GM19025 (cell line): Measurements from ENCODE around the gene MRPS25.
A peak's percentile ranks its signal among the peaks of the same experiment; 100 is the strongest.

Source experiments
- ATAC-seq: cut with Tn5 transposase; IDR thresholded peaks from one replicate; pipeline ENCODE4 v1.9.1; 2021; ENCODE audit warnings: mild to moderate bottlenecking, low read depth, moderate library complexity; ENCODE audit not compliant: unreplicated experiment

Gene MRPS25

DNA sequence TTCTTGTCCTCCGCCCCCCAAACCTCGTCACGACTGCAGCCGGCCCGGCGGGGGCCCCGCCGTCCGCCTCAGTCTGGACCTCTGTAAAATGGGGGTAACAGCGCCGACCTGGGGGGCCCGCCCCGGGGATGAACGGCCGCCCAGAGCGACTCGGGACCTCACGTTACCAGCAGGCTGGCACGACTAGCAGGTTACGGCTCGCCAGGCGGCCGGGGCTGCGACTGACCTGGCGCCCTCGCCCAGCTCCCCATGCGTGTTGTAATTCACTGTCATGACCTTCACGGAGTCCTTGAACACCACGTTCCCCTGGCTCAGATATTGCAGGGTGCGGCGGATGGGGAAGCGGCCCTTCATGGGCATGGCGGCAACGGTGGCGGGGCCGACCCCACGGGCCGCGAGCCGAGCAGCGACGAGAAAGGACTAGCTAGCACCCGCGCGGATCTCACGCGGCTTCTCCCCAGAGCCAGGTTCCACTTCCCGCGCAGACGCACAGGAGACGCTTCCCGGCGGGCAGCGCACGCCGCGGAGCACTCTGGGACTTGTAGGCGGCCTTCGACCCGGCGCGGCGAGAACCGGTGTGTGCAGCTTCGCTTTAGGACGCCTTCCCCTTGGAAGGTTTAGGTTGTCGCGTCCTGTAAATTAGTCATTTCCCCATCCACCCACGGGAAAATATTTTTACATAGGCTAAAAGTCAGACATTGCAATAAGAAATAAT, at the start of gene MRPS25:
MRPS25 (minus strand) TSS at position 481 of the 715 bp plus-strand sequence; CDS start at position 360, 121 bp downstream.
- ATAC-seq, result peak; percentile 92

DNA sequence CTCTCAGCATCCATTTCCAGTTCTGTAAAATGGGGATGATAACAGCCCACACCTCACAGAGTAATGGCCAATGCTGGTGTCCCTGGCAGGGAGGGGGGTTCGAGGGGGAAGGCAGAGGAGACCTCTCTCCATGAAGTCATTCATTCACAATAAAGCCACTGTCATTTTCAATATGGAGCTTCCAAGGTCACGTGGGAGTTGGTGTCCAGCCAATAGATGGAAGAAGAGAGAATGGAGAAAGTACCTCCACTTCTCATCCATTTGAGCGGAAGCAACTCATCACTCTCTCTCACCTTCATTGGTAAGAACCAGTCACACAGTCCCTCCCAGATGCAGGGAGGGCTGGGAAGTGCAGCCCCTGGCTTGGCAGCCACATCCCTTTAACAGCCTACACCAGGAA, 48.8 kb upstream of the MRPS25 start:
- no peak for ATAC-seq

- ATAC-seq, result no peak
Measured at GRCh38 chr3:15113471-15113870, 48.4 kb upstream of the MRPS25 start.

GRCh38 chr3:15112011-15112410, 46.9 kb upstream of the MRPS25 start:
- ATAC-seq, result no peak

DNA sequence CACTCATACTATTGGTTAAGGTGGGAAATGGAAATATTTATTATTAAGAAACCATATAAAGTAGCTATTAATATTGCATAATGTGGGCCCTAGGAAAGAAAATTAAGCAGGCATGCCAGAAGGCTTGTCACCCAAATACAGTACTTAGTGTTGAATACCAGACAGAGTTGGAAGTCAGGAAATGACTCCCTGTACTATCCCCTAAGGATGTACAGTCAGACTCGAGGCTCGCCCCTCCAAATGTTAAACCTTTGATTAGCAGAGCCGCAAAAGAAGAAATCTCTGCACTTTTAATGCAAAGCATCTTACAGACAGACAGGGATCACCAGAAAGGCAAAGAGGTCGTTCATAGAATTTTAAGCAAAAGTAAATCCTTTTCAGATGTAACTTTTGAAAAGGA, 45.1 kb upstream of the MRPS25 start:
- no peak for ATAC-seq

- no peak for ATAC-seq
Measured at GRCh38 chr3:15108869-15109268, 43.8 kb upstream of the MRPS25 start.

DNA sequence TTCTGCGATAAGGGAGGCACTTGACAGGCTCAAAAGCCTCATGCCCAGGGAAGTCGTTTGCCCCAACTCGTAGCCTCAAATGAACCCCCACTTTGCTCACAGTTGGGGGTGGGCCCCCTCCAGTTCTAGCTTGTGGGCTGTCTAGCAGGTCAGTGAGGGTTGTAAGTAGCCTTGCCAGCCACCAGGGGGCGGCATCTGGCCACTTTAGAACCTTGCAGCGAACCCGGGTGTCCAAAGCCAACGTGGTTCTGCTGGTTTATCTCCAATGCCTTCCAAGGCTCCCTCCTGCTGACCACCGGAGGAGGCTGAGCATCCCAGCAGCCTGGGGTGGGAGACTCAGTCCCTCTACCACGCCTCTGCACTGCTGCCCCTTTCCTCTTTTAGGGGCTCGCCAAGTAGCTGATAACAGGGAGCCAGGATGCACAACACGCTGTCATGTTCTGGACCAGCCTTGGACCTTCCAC, 43.0 kb upstream of the MRPS25 start:
- no peak for ATAC-seq

DNA sequence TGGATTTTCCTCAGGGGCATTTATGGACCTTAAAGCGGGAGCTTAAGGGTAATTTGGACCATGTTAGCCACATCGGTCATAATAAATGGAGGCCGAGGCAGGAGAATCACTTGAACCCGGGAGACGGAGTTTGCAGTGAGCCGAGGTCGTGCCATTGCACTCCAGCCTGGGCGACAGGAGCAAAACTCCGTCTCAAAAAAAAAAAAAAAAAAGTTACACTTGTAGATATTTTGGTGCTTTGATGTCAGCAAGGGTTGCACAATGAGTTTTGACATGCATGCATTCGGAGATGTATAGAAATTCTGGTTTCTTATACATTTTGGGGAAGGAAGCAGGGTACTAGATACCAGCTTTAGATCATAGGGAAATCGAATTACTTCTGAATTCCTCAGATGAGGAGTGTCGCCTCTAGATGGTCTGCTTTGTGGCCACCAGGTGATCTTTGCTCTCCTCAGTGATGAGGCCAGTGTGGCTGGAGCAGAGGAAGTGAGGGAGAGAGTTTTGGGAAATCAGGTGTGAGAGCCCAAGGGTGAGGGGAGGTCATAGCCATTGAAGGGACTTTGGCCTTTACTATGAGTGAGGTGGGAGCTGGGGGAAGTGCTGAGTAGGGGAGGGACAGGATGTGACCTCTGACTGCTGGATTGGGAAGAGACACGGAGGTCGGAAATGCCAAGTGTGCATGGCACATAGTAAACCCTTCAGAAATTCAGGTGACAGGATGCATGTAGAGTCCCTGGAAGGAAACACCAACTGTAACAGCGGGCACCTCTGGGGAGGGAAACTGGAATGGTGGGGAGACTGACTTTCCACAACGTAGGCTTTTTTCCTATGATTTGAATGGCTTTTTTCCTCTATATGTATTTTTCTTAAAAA, 42.2 kb upstream of the MRPS25 start:
- no peak for ATAC-seq

DNA sequence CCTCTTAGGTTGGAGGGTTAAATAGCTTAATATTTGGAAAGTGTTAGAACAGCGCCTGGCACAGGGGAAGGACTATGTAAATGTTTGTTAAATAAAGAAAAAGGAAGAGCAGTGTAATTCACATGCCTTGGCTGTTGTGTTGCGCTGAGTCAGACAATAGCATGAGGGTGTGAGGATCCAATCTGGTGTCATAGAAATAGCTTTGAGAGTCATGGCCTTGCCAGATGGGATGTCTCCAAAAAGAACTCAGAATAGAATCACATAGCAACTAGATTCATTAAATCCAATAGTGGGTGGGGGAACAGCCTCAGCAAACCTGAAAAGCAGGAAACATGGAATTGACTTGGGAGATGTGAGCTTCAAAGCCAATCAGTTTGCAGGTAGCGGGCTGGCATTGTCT, 37.7 kb upstream of the MRPS25 start:
- ATAC-seq, result no peak

- no peak for ATAC-seq
Measured at GRCh38 chr3:15102256-15102655, 37.1 kb upstream of the MRPS25 start.

DNA sequence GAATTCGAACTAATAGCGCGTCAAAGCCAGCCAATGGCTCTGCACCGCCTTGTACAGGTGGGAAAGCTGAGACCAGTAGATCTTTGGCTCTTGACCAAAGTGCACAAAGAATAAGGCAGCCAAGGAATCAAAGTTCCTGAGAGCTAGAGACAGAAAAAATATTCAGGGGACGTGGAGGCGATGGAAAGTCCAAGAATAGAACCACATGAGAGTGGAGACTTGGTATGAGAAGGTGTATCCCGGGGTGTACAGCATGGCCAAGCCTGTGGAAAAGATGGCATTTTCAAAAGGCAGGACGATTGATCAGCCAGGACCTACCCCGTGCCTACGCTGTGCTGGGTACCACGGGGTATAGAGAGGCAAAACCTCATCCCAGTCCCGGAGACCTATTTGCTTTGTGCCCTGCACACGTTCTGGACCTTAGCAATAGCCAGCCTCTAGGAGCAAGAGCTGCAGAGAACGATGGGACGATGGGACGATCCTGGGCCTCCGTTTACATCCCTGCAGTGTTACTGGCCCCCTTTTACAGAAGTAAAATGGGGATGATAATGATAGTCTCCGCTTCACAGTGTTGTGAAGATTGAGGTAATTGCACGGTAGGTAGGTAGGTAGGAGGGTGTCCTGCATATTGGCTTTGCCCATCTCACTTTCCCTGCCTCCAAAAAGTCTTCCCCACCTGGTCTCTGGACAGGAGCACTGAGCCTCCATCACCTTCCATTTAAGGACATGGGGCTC, 34.4 kb upstream of the MRPS25 start:
- ATAC-seq, result no peak

GRCh38 chr3:15098503-15099363, 33.6 kb upstream of the MRPS25 start, which contains the start of gene RBSN:
TSS of gene RBSN (minus strand) at chr3:15099148. CDS start at chr3:15096120, 3,028 bp downstream.
- peak; percentile 88 for ATAC-seq

DNA sequence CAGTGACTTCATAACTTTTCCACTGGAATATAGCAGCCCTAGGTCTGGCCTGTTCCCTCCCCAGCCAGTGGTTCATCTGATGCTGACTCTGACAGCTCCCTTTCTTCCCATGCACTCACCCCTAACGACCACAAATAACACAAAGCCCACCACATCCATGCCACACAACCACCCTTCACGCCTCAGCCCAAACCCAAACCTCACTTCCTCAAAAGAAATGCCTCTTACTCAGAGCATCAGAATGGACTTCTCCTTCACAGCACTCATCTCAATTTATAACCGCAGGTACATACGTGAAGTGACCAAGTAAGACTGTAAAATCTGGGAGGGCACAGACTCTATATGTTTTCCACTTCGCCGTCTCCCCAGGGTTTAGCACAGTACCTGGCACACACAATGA, 32.8 kb upstream of the MRPS25 start:
- ATAC-seq, result no peak

GRCh38 chr3:15096046-15096445, 30.9 kb upstream of the MRPS25 start:
- ATAC-seq, result no peak

DNA sequence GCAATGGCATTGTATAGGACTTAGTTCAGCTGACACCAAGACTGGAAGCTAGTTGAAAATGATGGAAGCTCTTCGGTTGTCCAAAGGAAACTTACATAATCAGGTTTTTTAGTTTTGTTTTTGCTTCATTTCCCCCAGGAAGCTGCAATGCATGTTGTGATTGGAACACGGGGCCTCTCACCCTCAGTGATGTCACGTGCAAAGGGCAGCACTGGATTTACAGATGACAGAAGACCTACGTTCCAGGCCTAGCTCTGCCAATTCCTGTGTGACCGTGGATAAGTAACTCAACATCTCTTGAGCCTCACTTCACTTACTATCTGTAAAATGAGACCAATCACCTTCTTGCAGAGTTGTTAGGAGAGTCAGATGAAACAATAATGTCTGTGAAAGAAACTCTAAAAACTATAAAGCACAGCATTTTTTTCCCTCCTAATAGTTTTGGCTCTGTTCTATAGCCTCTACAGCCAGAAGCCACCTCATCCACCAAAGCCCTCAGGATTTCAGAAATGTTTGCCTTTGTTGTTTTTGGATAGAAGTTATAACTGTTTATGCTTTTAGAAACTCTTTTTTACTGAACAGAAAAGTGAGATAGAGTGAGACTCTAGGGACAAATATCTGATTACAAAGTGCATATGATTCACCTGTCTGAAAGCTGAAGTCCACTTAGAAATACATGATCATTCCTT, 29.2 kb upstream of the MRPS25 start:
- ATAC-seq, result no peak

DNA sequence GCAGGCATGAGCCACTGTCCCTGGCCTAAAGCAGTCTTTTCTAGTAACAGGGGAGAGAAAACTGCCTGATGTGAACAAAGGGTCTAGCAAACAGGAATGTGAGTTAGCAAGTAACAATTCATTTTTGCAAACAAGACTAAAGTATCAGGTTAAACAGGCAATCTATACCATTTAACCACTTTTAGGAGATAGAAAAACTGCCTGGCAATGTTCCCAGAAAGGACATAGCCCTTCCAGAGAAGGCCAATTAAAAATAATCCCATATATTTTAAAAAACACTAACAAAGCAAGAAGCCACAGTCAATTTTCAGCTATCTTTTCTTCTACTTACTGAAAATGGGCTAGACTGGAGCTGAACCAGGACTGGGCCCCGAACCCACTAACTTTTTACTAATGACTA, 27.6 kb upstream of the MRPS25 start:
- ATAC-seq, result no peak

- no peak for ATAC-seq
Measured at GRCh38 chr3:15091575-15091974, 26.5 kb upstream of the MRPS25 start.

DNA sequence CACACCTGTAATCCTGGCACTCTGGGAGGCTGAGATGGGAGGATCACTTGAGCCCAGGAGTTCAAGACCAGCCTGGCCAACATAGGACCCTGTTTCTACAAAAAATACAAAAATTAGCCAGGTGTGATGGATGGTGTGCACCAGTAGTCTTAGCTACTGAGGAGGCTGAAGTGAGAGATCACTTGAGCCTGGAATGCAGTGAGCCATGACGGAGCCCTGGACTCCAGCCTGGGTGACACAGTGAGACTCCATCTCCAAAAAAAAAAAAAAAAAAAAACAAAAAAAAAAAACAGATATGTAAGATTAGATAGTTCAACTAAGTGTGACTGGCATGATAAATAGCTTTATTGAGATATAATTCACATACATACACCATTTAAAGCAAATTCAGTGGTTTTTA, 24.1 kb upstream of the MRPS25 start:
- ATAC-seq, result no peak

GRCh38 chr3:15086699-15087098, 21.6 kb upstream of the MRPS25 start:
- no peak for ATAC-seq
